Right renal pelvis (tissue), 4 donors: ENCODE data around the gene RPS15. TPM values are rescaled to one million over a fixed set of nuclear protein-coding genes. Genes with fewer than 3 reads are reported as not detected.
"Not testable (repeated sequence)": the region's sequence is repeated elsewhere in the genome, so short reads cannot be mapped to it uniquely, and the experiment has no call there.

Source experiments
- DNase-seq, 4 donors: peaks; one replicate each; pipeline ENCODE4 v3.0.0-alpha.2; 2013; ENCODE audit warnings: low read depth in 4 of 4, low spot score in 3 of 4, missing footprints in 1 of 4
- polyA plus RNA-seq, 4 donors: library from polyadenylated mRNA; unstranded; fragments of 120-200 nt; gene quantifications; one replicate each; pipeline ENCODE4 v1.2.1, GENCODE V29; 2013; ENCODE audit not compliant: insufficient read length in 4 of 4

The RPS15 gene
- polyA plus RNA-seq, 4 donors = 509 to 913 (median 548) TPM

GRCh38 chr19:1417681-1418495 lies 20.3 kb upstream of the RPS15 start:
- DNase-seq = no peak

GRCh38 chr19:1418496-1418775 lies 19.8 kb upstream of the RPS15 start:
- no peak for DNase-seq

GRCh38 chr19:1418951-1419738 lies 19.1 kb upstream of the RPS15 start:
- no peak for DNase-seq

- not testable (repeated sequence) for DNase-seq
Measured at GRCh38 chr19:1420085-1420484, 18.1 kb upstream of the RPS15 start.

- DNase-seq = no peak
Measured at GRCh38 chr19:1420590-1420989, 17.6 kb upstream of the RPS15 start.

- DNase-seq = no peak
Measured at GRCh38 chr19:1421218-1421957, 16.8 kb upstream of the RPS15 start.

- DNase-seq = no peak
Measured at GRCh38 chr19:1421958-1422305, 16.3 kb upstream of the RPS15 start.

- no peak for DNase-seq
Measured at GRCh38 chr19:1422360-1422759, 15.8 kb upstream of the RPS15 start.

GRCh38 chr19:1422943-1423342 lies 15.3 kb upstream of the RPS15 start:
- DNase-seq = no peak

GRCh38 chr19:1423436-1424191 lies 14.6 kb upstream of the RPS15 start:
- no peak for DNase-seq

GRCh38 chr19:1424192-1424955 lies 13.8 kb upstream of the RPS15 start:
- no peak for DNase-seq

GRCh38 chr19:1425102-1425837 lies 12.9 kb upstream of the RPS15 start:
- no peak for DNase-seq

GRCh38 chr19:1425902-1426301 lies 12.3 kb upstream of the RPS15 start:
- DNase-seq = no peak

- DNase-seq = no peak
Measured at GRCh38 chr19:1426736-1427135, 11.5 kb upstream of the RPS15 start.

- DNase-seq = no peak
Measured at GRCh38 chr19:1427221-1427920, 10.8 kb upstream of the RPS15 start.

- no peak for DNase-seq
Measured at GRCh38 chr19:1428738-1429391, 9.3 kb upstream of the RPS15 start.

- no peak for DNase-seq
Measured at GRCh38 chr19:1429750-1430149, 8.4 kb upstream of the RPS15 start.

GRCh38 chr19:1430246-1430645 lies 8.0 kb upstream of the RPS15 start:
- DNase-seq = no peak
